Ishikawa (cell line): ENCODE results near the gene DDIT4.

Experiments
- CEBPB ChIP-seq: IDR thresholded peaks from 2 replicates; pipeline ENCODE4 v1.6.1; 2012
- CREB1 ChIP-seq: IDR thresholded peaks from 2 replicates; pipeline ENCODE4 v1.6.1; 2012; ENCODE audit warnings: low read depth
- EGR1 ChIP-seq: IDR thresholded peaks from 2 replicates; pipeline ENCODE4 v1.6.1; 2012
- EP300 ChIP-seq: IDR thresholded peaks from 2 replicates; pipeline ENCODE4 v1.6.1; 2012; ENCODE audit warnings: borderline replicate concordance
- FOXM1 ChIP-seq: IDR thresholded peaks from 2 replicates; pipeline ENCODE4 v1.6.1; 2012; ENCODE audit warnings: low read depth, borderline replicate concordance
- MAX ChIP-seq: IDR thresholded peaks from 2 replicates; pipeline ENCODE4 v1.6.1; 2012
- NFIC ChIP-seq: IDR thresholded peaks from 2 replicates; pipeline ENCODE4 v1.6.1; 2012
- RAD21 ChIP-seq: IDR thresholded peaks from 2 replicates; pipeline ENCODE4 v1.6.1; 2012; ENCODE audit warnings: low read depth
- REST ChIP-seq: IDR thresholded peaks from 2 replicates; pipeline ENCODE4 v1.6.1; 2012; ENCODE audit warnings: low read depth, mild to moderate bottlenecking
- TAF1 ChIP-seq: IDR thresholded peaks from 2 replicates; pipeline ENCODE4 v1.6.1; 2012; ENCODE audit warnings: low read depth, mild to moderate bottlenecking
- TCF12 ChIP-seq: IDR thresholded peaks from 2 replicates; pipeline ENCODE4 v1.6.1; 2012; ENCODE audit warnings: low read depth
- TEAD4 ChIP-seq: IDR thresholded peaks from 2 replicates; pipeline ENCODE4 v1.6.1; 2012
- USF1 ChIP-seq: IDR thresholded peaks from 2 replicates; pipeline ENCODE4 v1.6.1; 2012
- YY1 ChIP-seq: IDR thresholded peaks from 2 replicates; pipeline ENCODE4 v1.6.1; 2012; ENCODE audit warnings: low read depth
- ZBTB7A ChIP-seq: IDR thresholded peaks from 2 replicates; pipeline ENCODE4 v1.6.1; 2012; ENCODE audit warnings: low read depth

The DDIT4 gene

GRCh38 chr10:72322030-72322279, 48.2 kb downstream of the DDIT4 start:
- TF ChIP-seq ZBTB7A (no peak), EP300 (no peak), USF1 (no peak), YY1 (no peak), EGR1 (no peak), TCF12 (no peak), RAD21 (no peak), TEAD4 (no peak), CEBPB (no peak), CREB1 (no peak), MAX (no peak), FOXM1 (no peak), REST (no peak), TAF1 (no peak), NFIC (no peak)

- TF ChIP-seq RAD21 (no peak), USF1 (no peak), YY1 (no peak), TCF12 (peak; percentile 25; the same call in 1 of the 2 replicates), MAX (peak; percentile 20; the same call in 1 of the 2 replicates), NFIC (no peak), REST (no peak), EGR1 (no peak), TAF1 (no peak), TEAD4 (peak; percentile 65; the same call in 1 of the 2 replicates), EP300 (peak; percentile 54; the same call in 1 of the 2 replicates), ZBTB7A (0 out of 2 replicates have a peak, but pooled peaks have one; percentile 35), CREB1 (no peak), FOXM1 (no peak; the same call in 1 of the 2 replicates), CEBPB (no peak)
Observed at GRCh38 chr10:72322280-72323058, 48.7 kb downstream of the DDIT4 start.

- TF ChIP-seq RAD21 (no peak), ZBTB7A (0 out of 2 replicates have a peak, but pooled peaks have one; percentile 32), TCF12 (no peak), EP300 (no peak), EGR1 (no peak), MAX (no peak), CREB1 (no peak)
Observed at GRCh38 chr10:72323108-72323749, 49.5 kb downstream of the DDIT4 start.

GRCh38 chr10:72323771-72324191, 50.1 kb downstream of the DDIT4 start:
- TF ChIP-seq FOXM1 (no peak), ZBTB7A (no peak), NFIC (no peak), EP300 (no peak), TCF12 (no peak), USF1 (no peak), RAD21 (no peak), REST (no peak), CEBPB (no peak), MAX (no peak), CREB1 (no peak), EGR1 (no peak), YY1 (no peak), TAF1 (no peak), TEAD4 (no peak)
